Activated CD4-positive, CD25-positive, alpha-beta regulatory T cell treated with anti-CD3 and anti-CD28 coated beads, Interleukin-2, amount 50 U/mL, for 16 hours (primary cell): ENCODE data around the gene GALNT17.

Source experiments
- DNase-seq: peaks from one replicate; pipeline ENCODE4 v3.0.0-alpha.2; 2020; ENCODE audit warnings: low read depth, low spot score

GALNT17 gene

GRCh38 chr7:71457021-71457420 is 325.1 kb downstream of the GALNT17 start:
- DNase-seq = no peak

GRCh38 chr7:71457846-71458590 is 326.1 kb downstream of the GALNT17 start:
- no peak for DNase-seq

- no peak for DNase-seq
Observed at GRCh38 chr7:71459132-71459531, 327.2 kb downstream of the GALNT17 start.

- DNase-seq = no peak
Observed at GRCh38 chr7:71461572-71461971, 329.6 kb downstream of the GALNT17 start.

- DNase-seq = no peak
Observed at GRCh38 chr7:71465741-71466189, 333.8 kb downstream of the GALNT17 start.

GRCh38 chr7:71466448-71467145 is 334.7 kb downstream of the GALNT17 start:
- no peak for DNase-seq

- no peak for DNase-seq
Observed at GRCh38 chr7:71470326-71470725, 338.4 kb downstream of the GALNT17 start.

GRCh38 chr7:71470830-71471229 is 338.9 kb downstream of the GALNT17 start:
- no peak for DNase-seq

GRCh38 chr7:71472962-71473361 is 341.0 kb downstream of the GALNT17 start:
- no peak for DNase-seq

GRCh38 chr7:71473366-71473967 is 341.5 kb downstream of the GALNT17 start:
- DNase-seq = no peak

GRCh38 chr7:71477441-71477840 is 345.5 kb downstream of the GALNT17 start:
- DNase-seq = no peak

- DNase-seq = no peak
Observed at GRCh38 chr7:71479231-71479630, 347.3 kb downstream of the GALNT17 start.

GRCh38 chr7:71480791-71481190 is 348.8 kb downstream of the GALNT17 start:
- no peak for DNase-seq

- DNase-seq = no peak
Observed at GRCh38 chr7:71482284-71482683, 350.3 kb downstream of the GALNT17 start.

- DNase-seq = no peak
Observed at GRCh38 chr7:71484380-71484779, 352.4 kb downstream of the GALNT17 start.

GRCh38 chr7:71485586-71485985 is 353.6 kb downstream of the GALNT17 start:
- DNase-seq = no peak

GRCh38 chr7:71486414-71486813 is 354.5 kb downstream of the GALNT17 start:
- no peak for DNase-seq

GRCh38 chr7:71486856-71487628 is 355.1 kb downstream of the GALNT17 start:
- DNase-seq = no peak

GRCh38 chr7:71488308-71488707 is 356.4 kb downstream of the GALNT17 start:
- no peak for DNase-seq

- DNase-seq = no peak
Observed at GRCh38 chr7:71491336-71491735, 359.4 kb downstream of the GALNT17 start.

- no peak for DNase-seq
Observed at GRCh38 chr7:71495828-71496227, 363.9 kb downstream of the GALNT17 start.
